ENCODE results near the gene USP19.

USP19 gene, protein sequence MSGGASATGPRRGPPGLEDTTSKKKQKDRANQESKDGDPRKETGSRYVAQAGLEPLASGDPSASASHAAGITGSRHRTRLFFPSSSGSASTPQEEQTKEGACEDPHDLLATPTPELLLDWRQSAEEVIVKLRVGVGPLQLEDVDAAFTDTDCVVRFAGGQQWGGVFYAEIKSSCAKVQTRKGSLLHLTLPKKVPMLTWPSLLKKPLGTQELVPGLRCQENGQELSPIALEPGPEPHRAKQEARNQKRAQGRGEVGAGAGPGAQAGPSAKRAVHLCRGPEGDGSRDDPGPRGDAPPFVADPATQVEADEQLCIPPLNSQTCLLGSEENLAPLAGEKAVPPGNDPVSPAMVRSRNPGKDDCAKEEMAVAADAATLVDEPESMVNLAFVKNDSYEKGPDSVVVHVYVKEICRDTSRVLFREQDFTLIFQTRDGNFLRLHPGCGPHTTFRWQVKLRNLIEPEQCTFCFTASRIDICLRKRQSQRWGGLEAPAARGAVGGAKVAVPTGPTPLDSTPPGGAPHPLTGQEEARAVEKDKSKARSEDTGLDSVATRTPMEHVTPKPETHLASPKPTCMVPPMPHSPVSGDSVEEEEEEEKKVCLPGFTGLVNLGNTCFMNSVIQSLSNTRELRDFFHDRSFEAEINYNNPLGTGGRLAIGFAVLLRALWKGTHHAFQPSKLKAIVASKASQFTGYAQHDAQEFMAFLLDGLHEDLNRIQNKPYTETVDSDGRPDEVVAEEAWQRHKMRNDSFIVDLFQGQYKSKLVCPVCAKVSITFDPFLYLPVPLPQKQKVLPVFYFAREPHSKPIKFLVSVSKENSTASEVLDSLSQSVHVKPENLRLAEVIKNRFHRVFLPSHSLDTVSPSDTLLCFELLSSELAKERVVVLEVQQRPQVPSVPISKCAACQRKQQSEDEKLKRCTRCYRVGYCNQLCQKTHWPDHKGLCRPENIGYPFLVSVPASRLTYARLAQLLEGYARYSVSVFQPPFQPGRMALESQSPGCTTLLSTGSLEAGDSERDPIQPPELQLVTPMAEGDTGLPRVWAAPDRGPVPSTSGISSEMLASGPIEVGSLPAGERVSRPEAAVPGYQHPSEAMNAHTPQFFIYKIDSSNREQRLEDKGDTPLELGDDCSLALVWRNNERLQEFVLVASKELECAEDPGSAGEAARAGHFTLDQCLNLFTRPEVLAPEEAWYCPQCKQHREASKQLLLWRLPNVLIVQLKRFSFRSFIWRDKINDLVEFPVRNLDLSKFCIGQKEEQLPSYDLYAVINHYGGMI (N-terminal part only)

DNA sequence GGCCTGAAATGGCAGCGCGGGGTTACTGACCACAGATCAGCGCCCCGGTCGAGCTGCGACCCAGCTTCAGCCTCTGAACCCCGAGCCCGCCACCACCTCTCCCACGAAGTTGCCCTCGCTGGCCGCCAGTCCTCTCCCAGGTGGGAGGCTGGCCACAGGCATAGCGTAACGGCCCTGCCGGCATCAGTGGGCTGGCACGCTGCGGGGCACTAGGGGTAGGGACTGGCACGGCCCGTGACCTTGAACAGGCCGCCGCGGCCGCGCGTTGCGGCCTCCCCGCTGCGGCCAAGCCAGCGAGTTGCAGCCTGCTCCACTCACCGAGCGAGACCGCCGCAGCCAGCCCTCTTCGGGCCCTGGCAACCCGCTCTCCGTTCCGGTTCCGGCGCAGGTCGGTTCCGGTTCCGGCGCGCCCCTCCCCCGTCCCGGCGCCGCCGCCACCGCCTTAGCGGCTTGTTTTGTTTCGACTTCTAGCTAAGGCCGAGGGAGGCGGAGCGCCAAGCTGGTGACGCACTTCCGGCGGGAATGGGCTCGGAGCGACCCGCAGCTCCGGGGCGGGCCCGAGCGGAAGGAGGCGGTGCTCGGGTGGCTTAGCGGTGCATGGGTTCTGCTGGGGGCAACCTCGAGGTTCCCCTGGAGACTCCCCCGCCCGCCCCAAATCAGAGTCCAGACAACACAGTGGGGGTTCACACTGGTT is at the start of gene USP19:
Gene USP19, minus strand, starts transcription at position 386 of the 694 bp plus-strand sequence. CDS start 1,678 bp downstream, outside the sequence.
- no peaks in the 10 kb centered on the region for H3K27me3 Mint-ChIP-seq
- peak; percentile 93 for ATAC-seq (ENCODE audit: low read depth)
- peak within 1 kb of the TSS; percentile 83 for H3K4me3 Mint-ChIP-seq
- no peaks in the 10 kb centered on the region for H3K9me3 Mint-ChIP-seq
- DNase-seq (ENCODE audit: low spot score in 2 of 2), result peak; percentile 90 to 93
- peak within 1 kb of the TSS; percentile 84 for H3K27ac Mint-ChIP-seq
- H3K36me3 Mint-ChIP-seq, result peaks cover 12% of the 10 kb centered on the region
- H3K4me1 Mint-ChIP-seq, result peaks cover 4% of the 10 kb centered on the region

DNA sequence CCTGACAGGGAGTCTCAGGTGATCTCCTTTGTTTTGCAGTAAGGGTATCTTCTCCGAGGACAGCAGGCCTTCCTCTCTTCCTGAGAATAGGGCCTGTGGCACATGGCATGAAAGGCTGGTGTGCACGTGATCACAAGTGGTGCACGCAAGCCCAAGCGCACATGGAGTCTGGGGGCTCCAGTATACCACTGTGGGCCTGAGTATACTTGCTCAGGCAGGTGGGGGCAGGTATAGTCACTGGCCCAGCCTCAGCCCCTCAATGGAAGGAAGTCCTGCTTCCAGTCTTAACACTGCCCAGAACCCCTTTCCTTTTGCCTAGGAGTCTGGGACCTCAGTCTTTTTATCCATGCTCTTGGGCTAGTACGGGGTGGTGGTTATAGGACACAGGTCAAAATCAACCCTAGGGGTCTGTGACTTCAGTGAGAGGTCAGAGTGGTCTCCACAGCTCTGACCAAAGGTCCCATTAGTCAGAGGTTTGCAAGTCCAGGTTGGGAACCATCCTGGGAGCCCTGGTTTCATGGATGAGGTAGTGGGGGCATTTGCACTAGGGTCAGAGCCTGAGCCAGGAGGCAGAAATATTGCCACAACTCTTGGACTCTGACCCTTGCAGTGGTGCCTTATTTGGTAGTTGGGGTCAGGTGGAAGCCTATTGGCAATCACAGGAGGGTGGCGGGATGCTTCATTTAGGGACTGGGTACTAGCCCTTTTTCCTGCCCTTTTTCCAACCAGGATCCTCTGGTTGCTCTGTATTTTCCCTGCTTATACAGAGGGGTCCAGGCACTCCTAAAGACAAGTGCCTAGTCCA is 46.3 kb upstream of the USP19 start:
- Mint-ChIP-seq H3K36me3 (peaks cover 18% of the 10 kb centered on the region), H3K27me3 (peaks cover 6% of the 10 kb centered on the region), H3K4me3 (peak overlapping the region; percentile 89), H3K9me3 (no peaks in the 10 kb centered on the region), H3K4me1 (peaks cover 14% of the 10 kb centered on the region), H3K27ac (peak overlapping the region; percentile 92)
- no peak for DNase-seq (ENCODE audit: low spot score in 2 of 2)
- no peak for ATAC-seq (ENCODE audit: low read depth)

DNA sequence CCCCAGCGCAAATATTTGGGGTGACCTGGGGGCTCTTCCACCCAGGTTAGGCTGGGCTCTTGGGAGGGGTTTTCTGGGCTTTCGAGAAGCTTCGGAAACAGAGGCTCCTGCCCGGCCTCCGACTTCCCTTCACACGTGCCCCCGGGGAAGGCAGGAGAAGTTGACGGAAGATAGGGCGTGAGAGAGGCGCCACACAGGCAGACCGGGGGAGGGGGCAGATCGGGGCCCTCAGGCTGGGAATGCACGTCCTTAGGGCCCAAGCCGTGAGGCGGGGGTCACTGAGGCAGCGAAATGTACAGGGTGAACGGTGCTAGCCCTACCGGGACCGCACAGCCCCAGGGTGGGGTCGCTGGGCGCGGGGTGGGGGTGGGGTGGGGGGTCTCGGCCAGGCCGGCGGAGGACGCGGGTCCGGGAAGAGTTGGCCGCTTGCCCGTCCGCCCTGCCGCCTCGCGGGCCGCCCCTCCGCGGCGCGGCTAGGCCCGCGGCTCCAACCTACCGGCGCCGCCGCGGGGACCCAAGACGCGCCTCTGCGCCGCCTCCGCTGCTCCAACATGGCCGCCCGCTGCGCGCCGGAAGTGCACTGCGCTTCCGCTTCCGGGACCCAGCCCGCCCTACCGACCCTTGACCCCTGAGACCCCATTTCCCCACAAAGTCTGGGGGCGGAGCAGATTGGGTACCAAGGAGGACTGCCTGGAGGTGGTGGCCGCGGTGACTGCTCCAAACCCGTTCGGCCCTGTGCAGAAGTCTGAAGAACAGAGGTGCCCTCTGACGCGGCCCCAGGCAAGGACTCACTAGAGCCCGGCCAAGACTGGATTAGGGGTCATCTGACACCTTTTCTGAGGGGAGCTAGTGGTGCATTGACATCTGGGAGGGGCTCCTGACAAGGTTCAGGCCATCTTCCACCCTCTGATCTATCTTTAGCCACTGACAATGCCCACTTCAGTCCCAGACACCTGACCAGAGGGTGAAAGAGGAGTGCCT is 45.4 kb upstream of the USP19 start, which contains the start of gene CCDC71:
Gene CCDC71, minus strand, starts transcription at position 561 of the 981 bp plus-strand sequence. CDS start 2,123 bp downstream, outside the sequence.
- Mint-ChIP-seq H3K27ac (peak within 1 kb of the TSS; percentile 92), H3K36me3 (peaks cover 18% of the 10 kb centered on the region), H3K27me3 (peaks cover 5% of the 10 kb centered on the region), H3K9me3 (no peaks in the 10 kb centered on the region), H3K4me3 (peak within 1 kb of the TSS; percentile 95), H3K4me1 (peaks cover 14% of the 10 kb centered on the region)
- ATAC-seq (ENCODE audit: low read depth) (peak; percentile 89), DNase-seq (ENCODE audit: low spot score in 2 of 2) (peak; percentile 72 to 73)

DNA sequence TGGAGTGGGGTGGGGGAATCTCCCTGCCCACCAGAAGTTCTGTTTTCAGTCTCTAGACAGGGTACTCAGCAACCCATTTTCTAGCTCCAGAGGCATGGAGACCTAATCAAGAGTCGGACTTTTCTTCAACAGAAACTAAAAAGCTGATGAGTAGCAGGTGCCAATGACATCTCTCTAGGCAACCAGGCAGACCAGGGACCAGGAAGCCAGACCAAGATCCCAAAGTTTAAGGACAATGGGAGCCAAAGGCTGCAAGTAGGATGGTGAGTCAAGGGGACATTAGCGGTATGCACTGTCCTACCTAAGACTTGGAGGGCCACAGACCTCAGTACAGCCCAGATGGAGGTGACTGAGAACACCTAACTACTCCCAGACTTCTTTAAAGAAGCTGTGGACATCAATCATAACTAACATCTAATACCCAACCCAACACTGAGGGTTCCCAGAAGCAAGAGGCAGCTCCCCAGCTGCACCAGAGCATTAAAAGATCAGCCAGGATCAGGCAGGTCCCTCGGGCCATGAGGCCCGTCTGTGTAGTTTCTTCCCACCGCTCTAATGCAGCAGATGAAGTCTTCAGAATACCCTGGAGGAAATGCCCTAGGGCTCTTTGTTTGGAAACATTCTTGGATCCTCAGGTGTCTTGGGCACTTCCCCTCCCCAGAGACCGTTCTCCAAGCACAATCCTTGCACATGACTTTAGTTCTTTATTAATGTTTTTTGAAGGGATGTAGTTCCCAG is 44.5 kb upstream of the USP19 start:
- Mint-ChIP-seq H3K4me3 (peak overlapping the region; percentile 95), H3K27me3 (peaks cover 3% of the 10 kb centered on the region), H3K36me3 (peaks cover 18% of the 10 kb centered on the region), H3K9me3 (no peaks in the 10 kb centered on the region), H3K27ac (peak overlapping the region; percentile 92), H3K4me1 (peaks cover 11% of the 10 kb centered on the region)
- ATAC-seq (ENCODE audit: low read depth), result no peak
- no peak for DNase-seq (ENCODE audit: low spot score in 2 of 2)

DNA sequence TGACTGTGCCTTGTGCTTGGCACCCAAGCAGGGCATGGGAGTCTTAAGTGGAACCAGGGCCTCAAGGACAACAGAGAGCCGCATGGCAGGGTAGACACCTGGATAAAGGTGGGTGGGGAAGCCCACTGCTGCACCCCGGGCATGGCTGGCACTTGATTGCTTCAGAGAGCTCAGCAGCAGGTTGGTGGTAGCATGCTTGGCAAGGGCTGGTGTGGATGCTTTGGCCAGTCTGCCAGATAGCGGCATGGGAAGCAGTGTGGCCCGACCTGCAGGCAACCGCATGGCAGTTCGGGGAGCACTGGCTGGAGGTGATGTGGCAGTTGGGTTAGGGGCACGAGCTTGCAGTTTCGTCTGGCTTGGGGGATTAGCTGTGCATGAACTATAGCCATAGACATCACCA is 43.0 kb upstream of the USP19 start:
- no peak overlapping the region for H3K27ac Mint-ChIP-seq
- H3K4me3 Mint-ChIP-seq, result no peak overlapping the region
- no peak for ATAC-seq (ENCODE audit: low read depth)
- peaks cover 12% of the 10 kb centered on the region for H3K4me1 Mint-ChIP-seq
- no peak for DNase-seq (ENCODE audit: low spot score in 2 of 2)
- no peaks in the 10 kb centered on the region for H3K27me3 Mint-ChIP-seq
- H3K36me3 Mint-ChIP-seq, result peaks cover 17% of the 10 kb centered on the region
- no peaks in the 10 kb centered on the region for H3K9me3 Mint-ChIP-seq

DNA sequence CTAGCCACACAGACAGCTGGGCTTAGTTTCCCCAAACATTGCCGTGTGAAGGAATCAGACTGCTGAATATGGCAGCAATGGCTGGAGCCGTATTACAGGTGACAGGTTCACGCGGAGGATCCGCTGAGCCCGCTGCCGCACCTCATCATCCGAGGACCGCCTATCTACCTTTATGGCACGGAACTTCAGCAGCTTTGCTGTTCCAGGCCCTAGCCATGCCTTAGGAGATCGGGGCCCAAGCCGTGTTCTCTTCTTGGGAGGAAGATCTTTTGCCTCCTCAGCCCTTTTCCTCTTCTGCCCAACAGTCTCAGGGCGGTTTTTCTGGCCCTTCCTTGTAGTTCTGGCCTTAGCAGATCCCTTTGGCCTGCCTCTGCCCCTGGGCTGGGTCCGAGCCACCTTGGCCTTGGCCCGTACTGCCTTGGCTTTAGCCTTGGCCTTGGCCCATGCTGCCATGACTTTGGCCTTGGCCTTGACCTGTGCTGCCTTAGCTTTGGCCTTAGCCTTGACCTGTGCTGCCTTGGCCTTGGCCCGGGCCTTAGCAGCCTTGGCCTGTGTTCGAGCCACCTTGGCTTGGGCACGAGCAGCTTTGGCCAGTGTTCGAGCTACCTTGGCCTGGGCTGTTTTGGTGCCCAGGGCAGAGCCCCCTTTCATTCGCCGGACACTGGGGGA is 42.3 kb upstream of the USP19 start:
- Mint-ChIP-seq H3K4me3 (no peak overlapping the region), H3K27ac (no peak overlapping the region), H3K4me1 (peaks cover 15% of the 10 kb centered on the region), H3K9me3 (no peaks in the 10 kb centered on the region), H3K27me3 (no peaks in the 10 kb centered on the region), H3K36me3 (peaks cover 17% of the 10 kb centered on the region)
- ATAC-seq (ENCODE audit: low read depth), result no peak
- DNase-seq (ENCODE audit: low spot score in 2 of 2), result no peak

DNA sequence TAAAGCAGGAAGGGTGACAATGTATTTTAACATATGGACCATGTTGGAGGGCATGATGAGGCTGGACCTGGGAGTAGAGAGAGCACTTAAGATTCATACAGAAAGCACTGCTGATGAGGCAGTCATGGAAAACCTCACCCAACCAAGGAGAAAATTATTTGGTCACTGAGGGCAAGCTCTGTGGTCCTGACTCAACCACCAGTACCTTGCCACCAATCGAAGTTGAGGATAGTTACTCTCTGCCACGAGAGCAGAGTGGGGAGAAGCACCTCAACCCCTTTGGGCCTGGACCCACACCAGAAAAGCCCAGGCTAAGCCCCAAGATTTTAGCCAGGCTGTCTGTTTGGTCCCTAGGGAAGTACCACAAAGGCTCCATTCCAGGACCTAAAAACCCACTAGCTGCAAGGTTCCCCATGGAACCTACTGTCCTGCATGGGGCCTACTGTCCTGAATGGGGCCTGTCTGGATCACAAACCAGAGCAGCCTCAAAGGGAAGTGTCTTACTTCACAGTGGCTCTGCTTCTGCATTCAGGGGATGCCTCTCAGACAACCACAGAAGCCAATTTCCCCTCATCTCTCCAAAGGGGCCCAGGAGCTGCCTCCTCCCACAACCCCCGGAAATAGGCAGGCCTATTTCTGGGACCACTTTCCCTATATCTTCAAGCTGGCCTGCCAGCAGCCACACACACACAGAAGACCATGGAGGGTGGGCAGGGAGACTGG is 41.3 kb upstream of the USP19 start:
- Mint-ChIP-seq H3K4me1 (peaks cover 15% of the 10 kb centered on the region), H3K36me3 (peaks cover 17% of the 10 kb centered on the region), H3K4me3 (no peak overlapping the region), H3K27me3 (no peaks in the 10 kb centered on the region), H3K9me3 (no peaks in the 10 kb centered on the region), H3K27ac (no peak overlapping the region)
- no peak for DNase-seq (ENCODE audit: low spot score in 2 of 2)
- ATAC-seq (ENCODE audit: low read depth), result no peak

DNA sequence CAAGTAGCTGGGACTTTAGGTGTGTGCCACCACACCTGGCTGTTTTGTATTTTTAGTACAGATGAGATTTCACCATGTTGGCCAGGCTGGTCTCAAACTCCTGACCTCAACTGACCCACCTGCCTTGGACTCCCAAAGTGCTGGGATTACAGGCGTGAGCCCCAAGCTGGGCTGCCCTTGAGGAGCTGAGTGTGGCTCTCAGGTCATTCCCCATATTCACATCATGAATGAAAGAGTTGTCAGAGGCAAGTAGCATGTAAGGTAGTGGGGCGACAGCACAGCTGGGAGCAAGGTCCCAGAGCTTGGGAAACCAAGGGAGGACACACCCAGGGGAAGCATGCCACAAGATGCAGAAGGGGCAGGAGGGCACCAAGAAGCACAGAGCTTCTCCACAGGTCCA is 40.6 kb upstream of the USP19 start:
- peaks cover 16% of the 10 kb centered on the region for H3K36me3 Mint-ChIP-seq
- no peak overlapping the region for H3K4me3 Mint-ChIP-seq
- peaks cover 15% of the 10 kb centered on the region for H3K4me1 Mint-ChIP-seq
- H3K27me3 Mint-ChIP-seq, result no peaks in the 10 kb centered on the region
- H3K27ac Mint-ChIP-seq, result no peak overlapping the region
- no peaks in the 10 kb centered on the region for H3K9me3 Mint-ChIP-seq
- no peak for ATAC-seq (ENCODE audit: low read depth)
- DNase-seq (ENCODE audit: low spot score in 2 of 2), result no peak

DNA sequence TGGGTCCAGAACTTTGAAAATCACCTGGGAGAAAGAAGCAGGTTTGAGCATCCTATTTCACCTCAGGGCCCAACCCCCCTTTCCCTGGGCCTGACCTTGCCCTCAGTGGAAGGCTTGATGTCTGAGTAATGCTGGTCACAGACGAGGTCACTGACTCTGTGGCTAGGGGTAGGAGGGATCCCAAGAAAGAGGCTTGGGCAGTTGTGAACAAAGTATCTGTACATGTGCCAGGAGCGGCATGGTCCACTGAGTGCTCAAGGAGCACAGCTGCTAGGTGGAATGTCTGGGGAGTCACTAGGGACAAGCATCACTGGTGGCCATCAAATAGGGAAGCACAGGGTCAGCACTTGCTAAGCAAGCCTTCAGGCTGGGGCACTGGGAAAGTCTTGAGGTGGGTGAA is 38.2 kb upstream of the USP19 start:
- Mint-ChIP-seq H3K27ac (no peak overlapping the region), H3K4me3 (no peak overlapping the region), H3K9me3 (no peaks in the 10 kb centered on the region), H3K4me1 (peaks cover 8% of the 10 kb centered on the region), H3K27me3 (no peaks in the 10 kb centered on the region), H3K36me3 (peaks cover 9% of the 10 kb centered on the region)
- ATAC-seq (ENCODE audit: low read depth) (no peak), DNase-seq (ENCODE audit: low spot score in 2 of 2) (no peak)

DNA sequence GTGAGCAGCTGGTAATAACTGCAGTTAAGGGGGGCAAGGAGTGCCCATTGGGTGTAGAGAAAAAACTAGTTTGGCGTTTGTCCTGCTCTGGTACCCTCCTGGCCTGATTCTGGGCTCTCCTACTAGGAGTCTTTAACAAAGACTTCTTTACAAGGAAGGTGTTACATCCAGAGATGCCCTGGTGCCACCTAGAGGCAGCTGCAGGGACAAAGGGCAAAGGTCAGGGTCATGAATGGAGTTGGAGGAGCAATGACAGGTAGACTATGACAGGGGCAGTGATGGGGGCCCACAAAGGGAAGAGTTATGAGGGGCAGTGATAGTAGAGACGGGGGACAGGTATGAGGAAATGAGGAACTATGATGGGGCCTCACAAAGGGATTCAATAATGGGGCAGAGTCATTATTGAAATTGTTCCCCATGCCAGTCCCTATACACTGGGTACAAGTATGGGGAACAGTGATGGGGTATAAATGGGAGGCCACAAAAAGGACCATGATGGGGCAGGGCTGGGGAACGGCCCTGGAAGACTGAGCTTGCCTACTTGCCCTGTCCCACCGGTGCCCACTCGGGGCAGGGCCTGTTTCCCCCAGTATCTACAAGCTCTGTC is 37.6 kb upstream of the USP19 start:
- ATAC-seq (ENCODE audit: low read depth) (peak; percentile 85), DNase-seq (ENCODE audit: low spot score in 2 of 2) (peak; percentile 37 to 40)
- Mint-ChIP-seq H3K27me3 (no peaks in the 10 kb centered on the region), H3K4me3 (no peak overlapping the region), H3K4me1 (peaks cover 6% of the 10 kb centered on the region), H3K36me3 (peaks cover 5% of the 10 kb centered on the region), H3K27ac (peak overlapping the region; percentile 21), H3K9me3 (no peaks in the 10 kb centered on the region)

Data from memory B cell (primary cell).